ENCODE results near the gene TPBGL. TPM values are rescaled to one million over a fixed set of nuclear protein-coding genes. Genes with fewer than 3 reads are reported as not detected.

TPBGL gene
- total and polyA plus RNA-seq, 2 of the 4 experiments (the other 2 are of a cell fraction) = not detected

DNA sequence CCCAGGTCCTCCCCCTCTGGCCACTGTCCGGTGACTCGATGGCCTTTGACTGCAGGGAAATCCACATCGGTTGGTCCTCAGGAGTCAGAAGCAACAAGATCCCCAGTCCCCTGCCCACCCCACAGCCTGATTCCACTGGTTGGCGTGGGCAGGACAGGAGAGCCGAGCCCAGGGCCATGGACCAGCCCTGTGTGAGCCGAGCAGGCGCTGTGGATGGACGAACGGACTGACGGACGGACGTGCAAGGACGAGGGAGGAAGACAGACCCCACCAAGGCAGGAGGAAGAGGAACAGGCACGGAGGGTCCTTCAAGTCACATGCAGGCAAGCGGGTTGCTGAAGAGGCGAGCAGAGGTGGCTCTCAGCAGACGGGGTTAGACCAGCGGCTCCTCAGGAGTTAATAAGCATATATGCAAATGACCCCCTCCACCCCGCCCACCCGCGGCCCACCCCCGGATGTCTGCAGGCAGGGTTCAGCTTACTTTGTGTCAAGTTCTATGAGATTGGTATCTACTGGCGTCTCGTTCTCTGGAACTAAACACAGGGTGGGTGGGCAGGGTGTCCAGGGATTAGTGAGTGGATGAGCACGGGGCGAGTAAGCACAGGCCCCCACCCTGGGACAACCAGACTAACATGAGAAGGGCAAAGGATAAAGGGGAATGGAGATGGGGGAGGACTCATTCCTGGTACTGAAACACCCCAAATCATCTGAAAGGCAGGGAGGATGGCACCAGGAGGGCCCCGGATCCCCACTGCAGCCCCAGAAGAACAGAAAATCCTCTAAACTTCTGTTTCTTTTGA, 26.8 kb downstream of the TPBGL start (continued):
- TF ChIP-seq, protein P1, sequence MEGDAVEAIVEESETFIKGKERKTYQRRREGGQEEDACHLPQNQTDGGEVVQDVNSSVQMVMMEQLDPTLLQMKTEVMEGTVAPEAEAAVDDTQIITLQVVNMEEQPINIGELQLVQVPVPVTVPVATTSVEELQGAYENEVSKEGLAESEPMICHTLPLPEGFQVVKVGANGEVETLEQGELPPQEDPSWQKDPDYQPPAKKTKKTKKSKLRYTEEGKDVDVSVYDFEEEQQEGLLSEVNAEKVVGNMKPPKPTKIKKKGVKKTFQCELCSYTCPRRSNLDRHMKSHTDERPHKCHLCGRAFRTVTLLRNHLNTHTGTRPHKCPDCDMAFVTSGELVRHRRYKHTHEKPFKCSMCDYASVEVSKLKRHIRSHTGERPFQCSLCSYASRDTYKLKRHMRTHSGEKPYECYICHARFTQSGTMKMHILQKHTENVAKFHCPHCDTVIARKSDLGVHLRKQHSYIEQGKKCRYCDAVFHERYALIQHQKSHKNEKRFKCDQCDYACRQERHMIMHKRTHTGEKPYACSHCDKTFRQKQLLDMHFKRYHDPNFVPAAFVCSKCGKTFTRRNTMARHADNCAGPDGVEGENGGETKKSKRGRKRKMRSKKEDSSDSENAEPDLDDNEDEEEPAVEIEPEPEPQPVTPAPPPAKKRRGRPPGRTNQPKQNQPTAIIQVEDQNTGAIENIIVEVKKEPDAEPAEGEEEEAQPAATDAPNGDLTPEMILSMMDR (conservative IDR thresholded peaks at IDR 0.05; ENCODE audit: low read depth, low read length) = no peak
- no peak for TF ChIP-seq BHLHE40 (IDR thresholded peaks at IDR 0.05; ENCODE audit: low read depth, low read length)

Measured in IMR-90 (cell line).